HepG2 (cell line): ENCODE data around the gene CDKN1C. TPM values are rescaled to one million over a fixed set of nuclear protein-coding genes. Genes with fewer than 3 reads are reported as not detected.

Experiments
- ATAC-seq: fragments of 200-7000 bp; cut with Tn5 transposase; 3 replicates; pipeline ENCODE4 v1.9.1; 2020; ENCODE audit warnings: mild to moderate bottlenecking, moderate library complexity
- BruUV-seq: library from RNA; stranded (reverse); fragments of 400-500 nt; replicated peaks from 2 replicates; lab custom pipeline; 2021; lab: Mats Ljungman, UMichigan
- CTCF ChIA-PET: fragments of 300-600 bp; formaldehyde crosslinking; extraction: SDS; loops from one replicate; lab custom pipeline; 2021; ENCODE audit warnings: low total read pairs, inconsistent platforms, low intra/inter-chr PET ratio; lab: Yijun Ruan, JAX
- POLR2A ChIA-PET: fragments of 350-600 bp; sonication (Branson Sonifier 250); formaldehyde crosslinking; loops from one replicate; lab custom pipeline; 2020; ENCODE audit warnings: antibody characterized with exemption, inconsistent platforms; lab: Yijun Ruan, JAX
- DNase-seq: peaks from one replicate; pipeline ENCODE4 v3.0.0-alpha.2; 2015; ENCODE audit warnings: low spot score
- FAIRE-seq: peaks from 3 replicates; lab custom pipeline; 2011; peaks lifted over from hg19 to GRCh38; lab: Jason Lieb, UNC
- H2AFZ ChIP-seq: one replicate; pipeline ENCODE4 v1.6.1; 2011; ENCODE audit warnings: low read length, inconsistent platforms
- H3K27ac ChIP-seq: fragments of 300-600 bp; 3 replicates; pipeline ENCODE4 v1.8.0; 2011; ENCODE audit warnings: mixed run types, mild to moderate bottlenecking, mixed read lengths, low read length, inconsistent platforms; ENCODE audit not compliant: insufficient read depth; ENCODE audit errors: extremely low read length
- H3K27me3 ChIP-seq, 2 experiments: fragments of 200-600 bp in 1 of 2; 2 replicates in 1 of 2; 3 replicates in 1 of 2; pipeline versions ENCODE4 v1.6.0 to v1.8.0; 2011; ENCODE audit warnings: low read length in 2 of 2, mild to moderate bottlenecking in 2 of 2, moderate library complexity in 2 of 2, inconsistent platforms in 1 of 2; ENCODE audit not compliant: insufficient read depth in 2 of 2, control insufficient read depth in 1 of 2
- H3K36me3 ChIP-seq, 2 experiments: fragments of 200-600 bp in 1 of 2; replicated peaks in 1 of 2; 2 replicates in 1 of 2; 3 replicates in 1 of 2; pipeline versions ENCODE4 v1.5.1 to v1.8.0; 2011; ENCODE audit warnings: low read length in 2 of 2, inconsistent platforms in 1 of 2; ENCODE audit not compliant: insufficient read depth in 2 of 2, control insufficient read depth in 1 of 2
- H3K4me1 ChIP-seq: 2 replicates; pipeline ENCODE4 v1.5.1; 2012; ENCODE audit warnings: low read length, inconsistent platforms; ENCODE audit not compliant: insufficient read depth
- H3K4me2 ChIP-seq: 2 replicates; pipeline ENCODE4 v1.6.0; 2011; ENCODE audit warnings: low read depth, low read length, inconsistent platforms
- H3K4me3 ChIP-seq, 3 experiments: fragments of 200-600 bp in 1 of 3; sonication (generic), shearing (Covaris generic) in 1 of 3; replicated peaks in 1 of 3; 2 replicates each; pipeline ENCODE4 v1.5.1; 2011 to 2016; ENCODE audit warnings: low read length in 3 of 3, inconsistent platforms in 2 of 3, low read depth in 2 of 3, mild to moderate bottlenecking in 2 of 3, control low read depth in 1 of 3, mixed read lengths in 1 of 3; ENCODE audit not compliant: insufficient read depth in 1 of 3
- H3K79me2 ChIP-seq: one replicate; pipeline ENCODE4 v1.6.1; 2011; ENCODE audit warnings: low read length, inconsistent platforms; ENCODE audit not compliant: insufficient read depth
- H3K9ac ChIP-seq: 2 replicates; pipeline ENCODE4 v1.6.0; 2011; ENCODE audit warnings: mild to moderate bottlenecking, low read depth, low read length, inconsistent platforms; ENCODE audit not compliant: insufficient read depth
- H3K9me3 ChIP-seq: 2 replicates; pipeline ENCODE4 v1.5.1; 2012; ENCODE audit warnings: mild to moderate bottlenecking, low read length
- H4K20me1 ChIP-seq: 2 replicates; pipeline ENCODE4 v1.6.0; 2011; ENCODE audit warnings: inconsistent platforms, mild to moderate bottlenecking, low read length, moderate library complexity; ENCODE audit not compliant: insufficient read depth
- ARNT2 ChIP-seq: sonication (generic); formaldehyde crosslinking; IDR thresholded peaks from 2 replicates; pipeline ENCODE4 v1.8.0; 2022; ENCODE audit warnings: mild to moderate bottlenecking, low read depth, missing genetic modification reagents, moderate library complexity
- FOXP4 ChIP-seq: sonication (generic); formaldehyde crosslinking; IDR thresholded peaks from 2 replicates; pipeline ENCODE4 v1.4.0; 2020; ENCODE audit warnings: missing genetic modification reagents
- GLI4 ChIP-seq: sonication (generic); formaldehyde crosslinking; IDR thresholded peaks from 2 replicates; pipeline ENCODE4 v1.5.1; 2020; ENCODE audit warnings: missing genetic modification reagents, mild to moderate bottlenecking, moderate library complexity, borderline replicate concordance
- KDM1A ChIP-seq: IDR thresholded peaks from 2 replicates; pipeline ENCODE4 v1.6.1; 2016; ENCODE audit warnings: missing compliant biosample characterization
- SCMH1 ChIP-seq: sonication (generic); formaldehyde crosslinking; IDR thresholded peaks from 2 replicates; pipeline ENCODE4 v1.9.0; 2021; ENCODE audit warnings: missing genetic modification reagents, mild to moderate bottlenecking, borderline replicate concordance
- SIX4 ChIP-seq: sonication (generic); formaldehyde crosslinking; IDR thresholded peaks from 2 replicates; pipeline ENCODE4 v1.4.0; 2020; ENCODE audit warnings: missing genetic modification reagents
- SMAD1 ChIP-seq: sonication (generic); formaldehyde crosslinking; IDR thresholded peaks from 2 replicates; pipeline ENCODE4 v1.4.0; 2020; ENCODE audit warnings: missing genetic modification reagents, low read depth, mild to moderate bottlenecking, borderline replicate concordance
- TCF7L2 ChIP-seq: IDR thresholded peaks from 2 replicates; pipeline ENCODE4 v1.6.1; 2011; ENCODE audit warnings: mild to moderate bottlenecking, low read depth, low read length, moderate library complexity
- XRCC5 ChIP-seq: fragments of 200-400 bp; formaldehyde crosslinking; optimal IDR thresholded peaks from 2 replicates; pipeline ENCODE3; 2017; ENCODE audit warnings: mild to moderate bottlenecking, low read length
- ZBTB1 ChIP-seq: sonication (generic); formaldehyde crosslinking; IDR thresholded peaks from 2 replicates; pipeline ENCODE4 v1.4.0; 2020; ENCODE audit warnings: missing genetic modification reagents, borderline replicate concordance
- ZNF10 ChIP-seq: sonication (generic); formaldehyde crosslinking; IDR thresholded peaks from 2 replicates; pipeline ENCODE4 v1.4.0; 2020; ENCODE audit warnings: mild to moderate bottlenecking, low read depth, missing genetic modification reagents, borderline replicate concordance
- ZNF263 ChIP-seq: sonication (generic); formaldehyde crosslinking; IDR thresholded peaks from 2 replicates; pipeline ENCODE4 v1.4.0; 2020; ENCODE audit warnings: missing genetic modification reagents
- ZNF788 ChIP-seq: sonication (generic); formaldehyde crosslinking; IDR thresholded peaks from 2 replicates; pipeline ENCODE4 v1.5.0; 2020; ENCODE audit warnings: mild to moderate bottlenecking, missing genetic modification reagents, borderline replicate concordance
- WGBS: methylation state at CpG from one replicate; pipeline ENCODE4 v1.1.6; 2017; ENCODE audit warnings: low lambda C conversion rate; 5-methylcytosine and 5-hydroxymethylcytosine counted together
- in situ Hi-C: cut with HindIII; loops from 2 replicates; pipeline ENCODE4 v1.10.0; 2017; ENCODE audit warnings: low pct_unique_long_range_greater_than_20kb; ENCODE audit not compliant: extremely low pct_ligation_motif_present
- intact Hi-C: fragments of 100-400 bp; cut with micrococcal nuclease; formaldehyde crosslinking; loops from one replicate; pipeline ENCODE4 v1.10.0; 2022; ENCODE audit not compliant: unreplicated experiment
- polyA plus RNA-seq, 8 experiments: library from polyadenylated mRNA; depleted of rRNA in 3 of 8; stranded (reverse) in 7 of 8; unstranded in 1 of 8; fragments of >200 nt; fragmentation: Illumina TruSeq in 4 of 8; extraction: Trizol in 4 of 8; gene quantifications; 2 replicates each; pipeline versions ENCODE4 v1.2.1 to v1.2.3, GENCODE V29; 2011 to 2016; ENCODE audit warnings: low read depth in 4 of 8, missing spikeins in 1 of 8, mixed read lengths in 1 of 8; ENCODE audit not compliant: insufficient read depth in 1 of 8
- total RNA-seq, 5 experiments: library from RNA; depleted of rRNA; stranded (reverse); fragments of >200 nt; fragmentation: Illumina TruSeq; extraction: Trizol; gene quantifications; 2 replicates each; pipeline ENCODE4 v1.2.3, GENCODE V29; 2016; ENCODE audit warnings: low read depth in 1 of 5

CDKN1C gene
- total and polyA plus RNA-seq, 2 of the 13 experiments (the other 11 are each of a cell fraction or from before 2014, with no cell fraction given), result not detected

- FAIRE-seq, result no peak
- H3K4me2 ChIP-seq, result no peak overlapping the region
- no peaks in the 10 kb centered on the region for H3K27me3 ChIP-seq
- H2AFZ ChIP-seq, result no peak overlapping the region
- H3K9me3 ChIP-seq, result no peaks in the 10 kb centered on the region
- H3K4me3 ChIP-seq, result no peak overlapping the region
- DNase-seq, result no peak
- no peak overlapping the region for H3K9ac ChIP-seq
- no peak for ATAC-seq
- CTCF ChIA-PET, result no interaction called here
- no peak for TF ChIP-seq ZNF788 (CRISPR knock-in tag)
- TF ChIP-seq, all 625 proteins: peak for 0
- POLR2A ChIA-PET, result interaction anchor here (1.0 kb wide), 1 partner anchor 11 kb away, joined by 3 read pairs; no protein-coding TSS in a partner anchor
- Histone ChIP-seq H3K4me1 (peaks cover 16% of the 10 kb centered on the region), H3K27ac (no peak overlapping the region), H4K20me1 (no peaks in the 10 kb centered on the region), H3K36me3 (no peaks in the 10 kb centered on the region), H3K79me2 (no peaks in the 10 kb centered on the region)
- intact Hi-C loops, result no loop called here
- no TSS peak for BruUV-seq
- in situ Hi-C loops, result no loop called here
- 96% methylated on average over 15 of the region's 18 CpGs for WGBS
Observed at GRCh38 chr11:2914455-2915195, 29.1 kb upstream of the CDKN1C start.

GRCh38 chr11:2913776-2914175 lies 28.2 kb upstream of the CDKN1C start:
- ChIA-PET CTCF (no interaction called here), POLR2A (no interaction called here)
- H3K27ac ChIP-seq, result no peak overlapping the region
- H3K9ac ChIP-seq, result no peak overlapping the region
- H3K4me1 ChIP-seq, result peaks cover 16% of the 10 kb centered on the region
- H2AFZ ChIP-seq, result no peak overlapping the region
- intact Hi-C loops (no loop called here), in situ Hi-C loops (no loop called here)
- WGBS, result 94% methylated on average over 4 of the region's 9 CpGs
- no peaks in the 10 kb centered on the region for H4K20me1 ChIP-seq
- ATAC-seq, result no peak
- H3K4me2 ChIP-seq, result no peak overlapping the region
- no peak for FAIRE-seq
- no peak for DNase-seq
- no peak overlapping the region for H3K4me3 ChIP-seq
- no peaks in the 10 kb centered on the region for H3K27me3 ChIP-seq
- H3K36me3 ChIP-seq, result no peaks in the 10 kb centered on the region
- H3K9me3 ChIP-seq, result no peaks in the 10 kb centered on the region
- H3K79me2 ChIP-seq, result no peaks in the 10 kb centered on the region
- BruUV-seq, result no TSS peak
- TF ChIP-seq SMAD1 (CRISPR knock-in tag) (no peak), ARNT2 (no peak), SCMH1 (CRISPR knock-in tag) (no peak), TCF7L2 (no peak), ZBTB1 (CRISPR knock-in tag) (no peak), KDM1A (CRISPR knock-in tag) (no peak), ZNF263 (CRISPR knock-in tag) (no peak), ZNF10 (CRISPR knock-in tag) (no peak), SIX4 (no peak), FOXP4 (CRISPR knock-in tag) (no peak), GLI4 (no peak), XRCC5 (no peak)
